HG02885 (cell line): ENCODE data around the gene MAMLD1.

Source experiments
- ATAC-seq: cut with Tn5 transposase; IDR thresholded peaks from one replicate; pipeline ENCODE4 v1.9.1; 2021; ENCODE audit warnings: mild to moderate bottlenecking; ENCODE audit not compliant: unreplicated experiment, poor library complexity

Gene MAMLD1

DNA sequence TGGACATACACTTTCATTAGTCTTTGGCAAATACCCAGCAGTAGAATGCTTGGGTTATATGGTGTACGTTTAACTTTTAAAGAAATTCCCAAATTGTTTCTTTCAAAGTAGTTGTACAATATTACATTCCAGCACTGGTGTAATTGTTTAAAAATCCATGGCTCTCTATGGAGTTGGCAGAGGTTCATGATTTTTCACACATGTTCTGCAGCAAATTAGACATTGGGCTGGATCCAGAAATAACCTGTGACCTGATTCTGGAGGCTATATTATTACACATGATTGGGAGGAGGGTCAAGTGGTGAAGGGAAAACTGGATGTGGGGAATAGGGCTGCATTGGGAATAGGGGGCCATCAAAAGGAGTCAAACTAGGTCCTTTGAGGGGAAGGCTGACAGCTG is 41.9 kb downstream of the MAMLD1 start:
- no peak for ATAC-seq

DNA sequence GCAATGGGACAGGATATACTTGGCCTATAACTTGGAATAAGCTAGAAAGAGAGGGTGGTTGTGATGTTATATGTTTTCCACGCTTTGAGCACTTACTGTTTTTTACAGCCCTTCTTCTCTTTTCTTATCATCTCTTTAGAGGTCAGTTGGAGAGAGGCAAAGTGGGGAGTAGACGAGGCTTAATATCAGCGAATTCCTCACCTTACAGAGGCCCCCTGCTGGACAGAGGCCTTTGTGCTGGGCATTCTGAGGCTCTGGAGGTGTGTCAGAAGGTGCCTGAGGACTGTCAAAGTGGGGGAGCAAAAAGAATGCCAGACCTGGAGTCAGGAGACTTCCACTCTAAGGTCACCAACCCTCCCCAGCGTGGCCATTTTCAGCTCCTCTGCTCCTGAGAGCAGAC is 42.5 kb downstream of the MAMLD1 start:
- no peak for ATAC-seq

DNA sequence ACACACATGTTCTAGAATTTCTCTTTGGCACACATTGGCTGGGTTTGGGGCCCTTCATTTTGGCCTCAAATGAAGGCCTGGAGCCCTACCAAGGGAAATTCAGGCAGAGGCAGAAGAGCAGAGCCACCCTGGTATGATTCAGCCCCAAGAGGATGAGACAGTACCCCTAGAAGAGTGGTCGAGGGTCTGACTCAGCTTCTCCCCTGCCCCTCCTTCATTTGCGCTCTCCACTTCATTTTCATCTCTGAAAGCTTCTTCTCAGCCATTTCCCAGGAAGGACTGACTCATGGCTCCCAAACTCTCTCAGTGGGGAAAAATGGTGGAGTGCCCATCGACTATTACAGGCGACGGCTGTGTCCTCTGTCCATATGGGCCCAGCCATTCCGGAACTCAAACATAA is 43.5 kb downstream of the MAMLD1 start:
- no peak for ATAC-seq

DNA sequence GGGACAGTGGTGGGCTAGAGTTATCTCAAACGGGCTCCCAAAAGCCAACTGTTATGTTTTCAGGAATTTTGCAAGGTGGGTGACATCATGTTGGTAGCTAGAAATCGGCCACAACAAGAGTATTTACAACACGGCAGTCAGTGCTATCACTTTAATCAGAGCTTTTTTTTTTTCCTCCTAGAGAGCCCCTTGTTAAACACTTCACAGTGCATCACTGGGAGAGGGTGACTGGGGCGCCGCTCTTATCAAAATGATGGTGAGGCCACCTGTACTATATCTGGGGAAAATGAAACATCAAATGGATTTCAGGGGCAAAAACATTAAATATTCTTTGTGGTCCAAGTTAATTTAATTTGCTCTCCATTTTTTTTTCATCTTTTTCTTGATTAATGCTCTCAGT is 44.9 kb downstream of the MAMLD1 start:
- ATAC-seq: no peak

DNA sequence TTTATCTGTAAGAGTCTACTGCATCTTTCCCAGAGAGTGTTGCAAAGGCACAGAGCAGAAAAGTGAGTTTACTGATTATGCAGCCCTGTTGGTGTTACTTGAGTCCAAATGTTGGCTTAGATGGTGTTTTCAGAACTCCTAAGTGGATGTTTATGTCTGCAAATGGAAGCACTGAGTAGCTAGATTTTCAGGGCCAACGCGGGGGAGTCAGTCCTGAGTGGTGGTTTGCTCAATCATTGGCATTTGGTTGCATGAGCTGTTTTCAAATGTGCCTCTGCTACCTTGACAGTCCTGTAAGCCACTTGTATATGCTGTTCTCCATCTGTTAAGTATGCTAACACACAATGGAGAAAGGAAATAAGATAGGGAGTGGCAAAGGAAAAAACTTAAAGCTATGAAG is 45.4 kb downstream of the MAMLD1 start:
- no peak for ATAC-seq

GRCh38 chrX:150409486-150409885 is 46.4 kb downstream of the MAMLD1 start:
- no peak for ATAC-seq

- no peak for ATAC-seq
These were observed 46.8 kb downstream of the MAMLD1 start for GRCh38 chrX:150409964-150410363.

GRCh38 chrX:150410513-150410912 is 47.4 kb downstream of the MAMLD1 start:
- ATAC-seq: no peak

GRCh38 chrX:150411656-150412055 is 48.5 kb downstream of the MAMLD1 start:
- no peak for ATAC-seq

GRCh38 chrX:150414228-150414627 is 51.1 kb downstream of the MAMLD1 start:
- ATAC-seq: no peak

GRCh38 chrX:150416469-150416868 is 53.4 kb downstream of the MAMLD1 start:
- no peak for ATAC-seq

DNA sequence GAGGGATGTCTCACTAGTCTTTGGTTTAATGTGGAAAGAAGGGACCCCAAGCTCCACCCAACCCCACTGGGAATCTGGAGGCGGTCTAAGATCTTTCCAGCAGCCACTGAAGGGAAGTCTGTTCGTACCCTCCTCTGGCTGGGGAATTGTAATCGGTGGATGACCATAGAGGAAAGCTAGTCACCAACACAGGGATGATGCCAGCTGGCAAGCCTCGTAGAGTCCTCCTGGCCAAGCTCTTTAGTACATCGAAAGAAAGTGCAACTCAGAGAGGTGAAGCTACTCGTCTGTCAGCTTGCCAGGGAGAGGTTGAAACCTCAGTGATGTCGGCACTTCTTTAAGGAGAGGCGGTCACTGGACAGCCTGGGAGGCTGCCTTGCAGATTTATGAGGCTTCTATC is 58.7 kb downstream of the MAMLD1 start:
- ATAC-seq: no peak

DNA sequence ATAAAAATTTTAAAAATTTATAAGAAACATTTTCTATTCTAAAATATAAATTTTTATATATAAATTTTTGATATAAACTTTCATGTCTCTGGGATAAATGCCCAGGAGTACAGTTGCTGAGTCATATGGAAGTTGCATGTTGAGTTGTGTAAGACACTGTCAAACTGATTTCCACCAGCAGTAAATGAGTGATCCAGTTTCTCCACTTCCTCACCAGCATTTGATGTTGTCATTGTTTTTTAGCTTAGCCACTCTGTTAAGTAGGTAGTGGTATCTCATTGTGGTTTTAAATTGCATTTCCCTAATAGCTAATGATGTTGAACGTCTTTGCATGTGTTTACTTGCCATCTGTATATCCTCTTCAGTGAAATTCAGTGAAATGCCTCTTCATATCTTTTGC is 66.5 kb downstream of the MAMLD1 start:
- ATAC-seq: no peak

DNA sequence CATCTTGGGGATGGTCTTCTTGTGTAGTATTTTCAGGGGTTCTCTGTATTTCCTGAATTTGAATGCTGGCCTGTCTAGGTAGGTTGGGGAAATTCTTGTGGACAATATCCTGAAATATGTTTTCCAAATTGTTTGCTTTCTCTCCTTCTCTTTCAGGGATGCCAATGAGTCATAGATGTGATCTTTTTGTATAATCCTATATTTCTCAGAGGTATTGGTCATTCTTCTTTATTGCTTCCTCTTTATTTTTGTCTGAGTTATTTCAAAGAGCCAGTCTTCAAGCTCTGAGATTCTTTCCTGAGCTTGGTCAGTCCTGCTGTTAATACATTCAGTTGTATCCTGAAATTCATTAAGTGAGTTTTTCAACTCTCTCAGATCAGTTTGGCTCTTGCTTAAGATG is 73.1 kb downstream of the MAMLD1 start:
- no peak for ATAC-seq

GRCh38 chrX:150438165-150438564 is 75.0 kb downstream of the MAMLD1 start:
- no peak for ATAC-seq

- ATAC-seq: no peak
These were observed 83.0 kb downstream of the MAMLD1 start for GRCh38 chrX:150446151-150446550.

DNA sequence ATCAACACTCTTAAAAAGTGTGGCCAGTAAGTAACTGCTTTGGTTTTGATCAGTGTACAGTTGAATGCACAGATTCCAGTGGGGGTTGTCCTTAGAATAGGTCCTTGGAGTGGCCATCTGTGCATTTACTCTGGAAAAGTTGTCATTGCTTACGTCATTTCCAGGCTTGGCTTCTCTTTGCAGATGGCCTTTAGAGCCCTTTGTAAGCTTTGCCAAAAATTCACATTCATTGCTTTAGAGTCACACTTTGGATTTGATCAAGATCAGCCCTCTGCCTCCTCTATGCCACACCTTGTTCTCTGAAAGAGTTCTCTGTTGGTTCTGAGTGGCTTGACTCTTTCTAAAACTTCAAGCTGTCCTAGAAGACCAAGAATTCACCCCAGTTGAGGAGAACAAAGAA is 83.9 kb downstream of the MAMLD1 start:
- no peak for ATAC-seq

DNA sequence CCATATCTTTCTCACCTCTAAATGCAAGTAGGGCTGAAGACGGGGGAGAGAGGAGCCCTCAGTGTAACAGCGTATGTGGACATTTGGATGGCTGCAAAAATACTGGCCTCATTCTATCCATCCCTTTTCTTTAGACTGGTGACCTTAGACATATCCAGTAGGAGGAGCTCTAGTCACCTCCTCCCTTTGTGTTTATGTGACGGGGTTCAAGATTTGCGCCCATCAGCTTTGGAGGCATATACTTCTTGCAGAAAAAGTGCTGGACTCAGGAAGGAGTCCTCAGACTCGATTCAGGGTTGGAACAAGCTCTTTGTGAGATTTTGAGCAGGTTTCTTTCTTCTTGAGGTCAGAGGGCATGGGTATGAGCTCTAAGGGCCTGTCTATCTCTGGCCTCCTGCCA is 86.2 kb downstream of the MAMLD1 start:
- ATAC-seq: no peak

- no peak for ATAC-seq
These were observed 87.5 kb downstream of the MAMLD1 start for GRCh38 chrX:150450519-150451177.

DNA sequence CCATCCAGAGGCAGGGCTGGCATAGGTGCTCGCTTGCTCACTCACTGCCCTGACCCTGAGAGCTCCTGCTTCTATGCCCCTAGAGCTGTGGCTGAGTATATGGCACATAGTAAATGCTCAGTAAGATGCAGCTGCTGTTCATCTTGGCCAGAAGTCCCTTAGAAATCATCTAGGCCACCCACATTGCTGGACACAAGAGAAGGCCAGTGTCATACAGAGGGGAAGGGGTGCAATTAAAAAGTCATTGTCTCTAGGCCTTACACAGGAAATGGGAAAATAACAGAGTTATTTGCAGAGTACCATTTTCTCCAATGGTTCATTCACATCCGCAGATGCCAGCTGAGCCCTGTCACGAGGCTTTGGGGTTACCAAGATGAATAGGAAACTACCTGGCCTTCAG is 88.8 kb downstream of the MAMLD1 start:
- no peak for ATAC-seq

DNA sequence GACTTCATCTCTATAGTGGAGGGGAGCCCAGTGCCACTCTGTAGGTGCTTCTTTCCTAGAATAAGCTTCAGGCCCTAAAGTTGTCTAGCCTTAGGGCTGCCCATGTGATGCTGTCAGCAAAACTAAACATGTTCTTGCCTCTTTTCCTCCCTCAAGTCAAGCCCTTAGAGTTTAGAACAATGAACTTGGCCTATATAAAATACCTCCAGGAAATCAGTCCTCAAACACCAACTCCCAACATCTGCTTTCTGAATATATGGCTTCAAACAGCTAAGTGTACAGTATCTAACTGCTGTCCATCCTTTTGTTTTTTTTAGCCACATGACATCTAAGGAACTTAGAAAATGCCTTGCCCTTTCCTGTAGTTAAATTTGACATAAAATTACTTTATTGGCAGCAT is 91.0 kb downstream of the MAMLD1 start:
- ATAC-seq: no peak

- ATAC-seq: no peak
These were observed 91.5 kb downstream of the MAMLD1 start for GRCh38 chrX:150454508-150455214.
